HG02973 (cell line): ENCODE data around the gene SLC25A10.

ENCODE experiments used
- ATAC-seq: cut with Tn5 transposase; IDR thresholded peaks from one replicate; pipeline ENCODE4 v1.9.1; 2021; ENCODE audit warnings: moderate library complexity; ENCODE audit not compliant: unreplicated experiment

The SLC25A10 gene

DNA sequence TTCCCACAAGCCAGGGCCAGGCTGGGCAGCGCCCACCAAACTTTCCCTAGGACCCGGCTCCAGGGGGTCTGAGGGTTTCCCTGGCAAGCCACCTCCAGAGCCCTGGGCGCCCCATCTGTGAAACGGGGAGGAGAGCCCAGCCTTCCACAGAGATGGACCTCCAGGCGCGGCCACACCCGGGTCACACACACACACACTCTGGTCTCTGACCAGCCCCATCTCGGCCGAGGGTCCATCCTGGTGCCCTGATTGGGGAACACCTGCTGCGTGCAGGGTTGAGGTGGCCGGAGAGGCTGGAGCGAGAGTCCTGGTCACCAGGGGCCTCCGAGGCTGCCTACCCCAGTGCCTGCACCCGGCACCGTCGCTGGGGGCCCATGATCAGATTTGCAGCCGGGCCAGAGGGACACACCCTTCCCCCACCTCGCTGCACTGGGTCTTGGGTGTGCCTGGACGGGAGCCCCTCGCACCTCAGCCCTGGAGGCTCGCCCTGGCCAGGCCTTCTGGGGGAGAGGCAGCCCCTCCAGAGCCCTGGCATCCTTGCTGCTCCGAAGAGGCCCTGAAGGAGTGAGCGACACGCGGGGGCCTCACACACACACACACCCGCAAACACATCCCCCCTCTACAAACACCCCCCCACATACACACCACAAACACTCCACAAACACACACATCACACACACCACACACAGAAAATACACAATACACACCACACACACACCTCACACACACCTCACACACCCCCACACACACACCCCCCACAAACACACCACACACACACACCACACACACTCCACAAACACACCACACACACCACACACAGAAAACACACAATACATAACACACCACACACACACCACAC, 29.7 kb downstream of the SLC25A10 start:
- no peak for ATAC-seq
